ENCODE results near the gene CAPN9. TPM values are rescaled to one million over a fixed set of nuclear protein-coding genes. Genes with fewer than 3 reads are reported as not detected.

Gene CAPN9
- total RNA-seq, 1 experiment from 2014 or later = 0.39 TPM

DNA sequence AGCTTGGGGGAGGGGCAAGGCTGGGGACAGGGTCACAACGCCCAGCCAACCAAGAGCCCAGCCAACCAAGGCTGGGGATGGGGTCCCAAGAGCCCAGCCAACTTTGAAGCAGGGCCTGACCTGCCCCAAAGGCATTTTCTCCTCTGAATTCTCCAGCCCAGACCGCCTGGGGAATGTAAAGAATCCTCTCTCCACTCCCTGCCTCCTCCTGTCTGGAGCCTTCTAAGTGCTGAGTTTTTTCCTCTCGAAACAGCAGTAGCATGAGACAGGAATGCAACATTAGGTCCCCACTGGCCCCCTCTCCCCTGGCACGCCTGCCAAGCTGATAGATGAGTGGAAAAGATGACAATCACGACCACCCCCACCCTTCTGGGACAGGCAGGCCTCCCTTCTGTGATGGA is 104.1 kb downstream of the CAPN9 start:
- Histone ChIP-seq H3K4me1 (peaks cover 24% of the 10 kb centered on the region), H3K36me3 (ENCODE audit: control insufficient read depth, insufficient read depth, low read length) (peaks cover 7% of the 10 kb centered on the region), H3K27me3 (replicated peaks; ENCODE audit: control insufficient read depth, insufficient read depth, low read length) (no peaks in the 10 kb centered on the region), H3K9me3 (no peaks in the 10 kb centered on the region; the same call in 1 of the 2 replicates), H3K4me3 (ENCODE audit: low read depth, low read length) (no peak overlapping the region)
- no TSS peak for BruUV-seq (replicated peaks)
- CTCF ChIA-PET = no interaction called here
- H3K9me3 Mint-ChIP-seq (ENCODE audit: unreplicated experiment) = peaks cover 32% of the 10 kb centered on the region
- peaks cover 57% of the 10 kb centered on the region for H3K36me3 Mint-ChIP-seq (ENCODE audit: insufficient read depth, unreplicated experiment)
- TF ChIP-seq CTCF (IDR thresholded peaks at IDR 0.05; ENCODE audit: insufficient read depth in 1 of 2, low read depth in 1 of 2, low read length in 1 of 2, severe bottlenecking in 1 of 2, unreplicated experiment in 1 of 2) = no peak
- peaks cover 21% of the 10 kb centered on the region for H3K4me1 Mint-ChIP-seq (ENCODE audit: low read depth, unreplicated experiment)
- H3K27me3 Mint-ChIP-seq (ENCODE audit: insufficient read depth, unreplicated experiment) = no peaks in the 10 kb centered on the region
- no peak overlapping the region for H3K4me3 Mint-ChIP-seq (ENCODE audit: unreplicated experiment)
- POLR2A ChIA-PET = interaction anchor here (1.3 kb wide), 1 partner anchor 17 kb away, joined by 3 read pairs; the partner anchor contains the start of gene C1orf198
- peak overlapping the region; percentile 60 for H3K27ac Mint-ChIP-seq (ENCODE audit: unreplicated experiment)
- intact Hi-C loops (cut with micrococcal nuclease; ENCODE audit: unreplicated experiment) = no loop called here
- DNase-seq = peak; percentile 61 to 74

Other genes starting within 250 kb of the CAPN9 start
- gene COG2, start 104.9 kb upstream of the CAPN9 start, total RNA-seq (2022) = 46.9 and 47.9 TPM in 2 replicates
- 38.6 and 41.9 TPM in 2 replicates for gene AGT, start 33.3 kb upstream of the CAPN9 start, total RNA-seq (2022)
- gene C1orf198, start 121.1 kb downstream of the CAPN9 start, total RNA-seq (2022) = 80.1 and 92.2 TPM in 2 replicates
- gene TTC13, start 231.5 kb downstream of the CAPN9 start, total RNA-seq (2022) = 55.8 and 57.6 TPM in 2 replicates
- gene ARV1, start 231.7 kb downstream of the CAPN9 start, total RNA-seq (2022) = 8.6 and 9.8 TPM in 2 replicates